Measurements from ENCODE around the gene COL3A1.

Gene COL3A1

GRCh38 chr2:188973641-188974040 lies 532 bp upstream of the COL3A1 start:
- no peak overlapping the region for H3K4me3 ChIP-seq (ENCODE audit: insufficient read depth, low read depth, low read length, poor library complexity, severe bottlenecking)
- H3K27ac ChIP-seq (ENCODE audit: insufficient read depth, low read length, poor library complexity, severe bottlenecking), result no peak overlapping the region
- H3K36me3 ChIP-seq (ENCODE audit: control insufficient read depth, insufficient read depth, low read length), result no peaks in the 10 kb centered on the region

GRCh38 chr2:188975497-188976102 lies 1.4 kb downstream of the COL3A1 start:
- no peaks in the 10 kb centered on the region for H3K9me3 ChIP-seq (ENCODE audit: control insufficient read depth, low read length)
- H3K4me3 ChIP-seq (ENCODE audit: insufficient read depth, low read depth, low read length, poor library complexity, severe bottlenecking), result no peak overlapping the region

More at GRCh38 chr2:188973641-188974040, 532 bp upstream of the COL3A1 start:
- no peaks in the 10 kb centered on the region for H3K4me1 ChIP-seq (ENCODE audit: control insufficient read depth, insufficient read depth, low read length, poor library complexity, severe bottlenecking)
- no peaks in the 10 kb centered on the region for H3K9me3 ChIP-seq (ENCODE audit: control insufficient read depth, low read length)
- no peak for DNase-seq
- no peaks in the 10 kb centered on the region for H3K27me3 ChIP-seq (replicated peaks; ENCODE audit: control insufficient read depth, insufficient read depth, low read length, poor library complexity, severe bottlenecking)

GRCh38 chr2:188976545-188977268 lies 2.5 kb downstream of the COL3A1 start:
- no peak overlapping the region for H3K4me3 ChIP-seq (ENCODE audit: insufficient read depth, low read depth, low read length, poor library complexity, severe bottlenecking)
- DNase-seq, result no peak

More at GRCh38 chr2:188975497-188976102, 1.4 kb downstream of the COL3A1 start:
- Histone ChIP-seq H3K27ac (ENCODE audit: insufficient read depth, low read length, poor library complexity, severe bottlenecking) (no peak overlapping the region), H3K4me1 (ENCODE audit: control insufficient read depth, insufficient read depth, low read length, poor library complexity, severe bottlenecking) (no peaks in the 10 kb centered on the region), H3K27me3 (replicated peaks; ENCODE audit: control insufficient read depth, insufficient read depth, low read length, poor library complexity, severe bottlenecking) (no peaks in the 10 kb centered on the region), H3K36me3 (ENCODE audit: control insufficient read depth, insufficient read depth, low read length) (no peaks in the 10 kb centered on the region)
- no peak for DNase-seq

GRCh38 chr2:188977317-188977716 lies 3.1 kb downstream of the COL3A1 start:
- Histone ChIP-seq H3K27ac (ENCODE audit: insufficient read depth, low read length, poor library complexity, severe bottlenecking) (no peak overlapping the region), H3K4me1 (ENCODE audit: control insufficient read depth, insufficient read depth, low read length, poor library complexity, severe bottlenecking) (no peaks in the 10 kb centered on the region), H3K36me3 (ENCODE audit: control insufficient read depth, insufficient read depth, low read length) (no peaks in the 10 kb centered on the region), H3K4me3 (ENCODE audit: insufficient read depth, low read depth, low read length, poor library complexity, severe bottlenecking) (no peak overlapping the region), H3K27me3 (replicated peaks; ENCODE audit: control insufficient read depth, insufficient read depth, low read length, poor library complexity, severe bottlenecking) (no peaks in the 10 kb centered on the region), H3K9me3 (ENCODE audit: control insufficient read depth, low read length) (no peaks in the 10 kb centered on the region)
- no peak for DNase-seq

More at GRCh38 chr2:188976545-188977268, 2.5 kb downstream of the COL3A1 start:
- Histone ChIP-seq H3K4me1 (ENCODE audit: control insufficient read depth, insufficient read depth, low read length, poor library complexity, severe bottlenecking) (no peaks in the 10 kb centered on the region), H3K9me3 (ENCODE audit: control insufficient read depth, low read length) (no peaks in the 10 kb centered on the region), H3K36me3 (ENCODE audit: control insufficient read depth, insufficient read depth, low read length) (no peaks in the 10 kb centered on the region), H3K27me3 (replicated peaks; ENCODE audit: control insufficient read depth, insufficient read depth, low read length, poor library complexity, severe bottlenecking) (no peaks in the 10 kb centered on the region), H3K27ac (ENCODE audit: insufficient read depth, low read length, poor library complexity, severe bottlenecking) (no peak overlapping the region)

GRCh38 chr2:188978291-188979081 lies 4.3 kb downstream of the COL3A1 start:
- no peak for DNase-seq
- Histone ChIP-seq H3K9me3 (ENCODE audit: control insufficient read depth, low read length) (no peaks in the 10 kb centered on the region), H3K27ac (ENCODE audit: insufficient read depth, low read length, poor library complexity, severe bottlenecking) (no peak overlapping the region), H3K27me3 (replicated peaks; ENCODE audit: control insufficient read depth, insufficient read depth, low read length, poor library complexity, severe bottlenecking) (no peaks in the 10 kb centered on the region), H3K4me1 (ENCODE audit: control insufficient read depth, insufficient read depth, low read length, poor library complexity, severe bottlenecking) (no peaks in the 10 kb centered on the region), H3K36me3 (ENCODE audit: control insufficient read depth, insufficient read depth, low read length) (no peaks in the 10 kb centered on the region), H3K4me3 (ENCODE audit: insufficient read depth, low read depth, low read length, poor library complexity, severe bottlenecking) (no peak overlapping the region)

- Histone ChIP-seq H3K27ac (ENCODE audit: insufficient read depth, low read length, poor library complexity, severe bottlenecking) (no peak overlapping the region), H3K27me3 (replicated peaks; ENCODE audit: control insufficient read depth, insufficient read depth, low read length, poor library complexity, severe bottlenecking) (no peaks in the 10 kb centered on the region), H3K4me1 (ENCODE audit: control insufficient read depth, insufficient read depth, low read length, poor library complexity, severe bottlenecking) (no peaks in the 10 kb centered on the region), H3K36me3 (ENCODE audit: control insufficient read depth, insufficient read depth, low read length) (no peaks in the 10 kb centered on the region), H3K4me3 (ENCODE audit: insufficient read depth, low read depth, low read length, poor library complexity, severe bottlenecking) (no peak overlapping the region), H3K9me3 (ENCODE audit: control insufficient read depth, low read length) (no peaks in the 10 kb centered on the region)
- no peak for DNase-seq
Observed at GRCh38 chr2:188979187-188980114, 5.3 kb downstream of the COL3A1 start.

GRCh38 chr2:188983427-188984064 lies 9.4 kb downstream of the COL3A1 start:
- Histone ChIP-seq H3K9me3 (ENCODE audit: control insufficient read depth, low read length) (no peaks in the 10 kb centered on the region), H3K4me3 (ENCODE audit: insufficient read depth, low read depth, low read length, poor library complexity, severe bottlenecking) (no peak overlapping the region), H3K4me1 (ENCODE audit: control insufficient read depth, insufficient read depth, low read length, poor library complexity, severe bottlenecking) (no peaks in the 10 kb centered on the region), H3K27ac (ENCODE audit: insufficient read depth, low read length, poor library complexity, severe bottlenecking) (no peak overlapping the region), H3K27me3 (replicated peaks; ENCODE audit: control insufficient read depth, insufficient read depth, low read length, poor library complexity, severe bottlenecking) (no peaks in the 10 kb centered on the region), H3K36me3 (ENCODE audit: control insufficient read depth, insufficient read depth, low read length) (no peaks in the 10 kb centered on the region)
- no peak for DNase-seq

- DNase-seq, result no peak
- Histone ChIP-seq H3K4me3 (ENCODE audit: insufficient read depth, low read depth, low read length, poor library complexity, severe bottlenecking) (no peak overlapping the region), H3K9me3 (ENCODE audit: control insufficient read depth, low read length) (no peaks in the 10 kb centered on the region), H3K4me1 (ENCODE audit: control insufficient read depth, insufficient read depth, low read length, poor library complexity, severe bottlenecking) (no peaks in the 10 kb centered on the region), H3K27ac (ENCODE audit: insufficient read depth, low read length, poor library complexity, severe bottlenecking) (no peak overlapping the region), H3K27me3 (replicated peaks; ENCODE audit: control insufficient read depth, insufficient read depth, low read length, poor library complexity, severe bottlenecking) (no peaks in the 10 kb centered on the region), H3K36me3 (ENCODE audit: control insufficient read depth, insufficient read depth, low read length) (no peaks in the 10 kb centered on the region)
Observed at GRCh38 chr2:188984065-188984491, 9.9 kb downstream of the COL3A1 start.

GRCh38 chr2:188984680-188985079 lies 10.5 kb downstream of the COL3A1 start:
- H3K27ac ChIP-seq (ENCODE audit: insufficient read depth, low read length, poor library complexity, severe bottlenecking), result no peak overlapping the region
- H3K36me3 ChIP-seq (ENCODE audit: control insufficient read depth, insufficient read depth, low read length), result no peaks in the 10 kb centered on the region
- H3K4me1 ChIP-seq (ENCODE audit: control insufficient read depth, insufficient read depth, low read length, poor library complexity, severe bottlenecking), result no peaks in the 10 kb centered on the region
- no peak for DNase-seq
- no peak overlapping the region for H3K4me3 ChIP-seq (ENCODE audit: insufficient read depth, low read depth, low read length, poor library complexity, severe bottlenecking)
- H3K9me3 ChIP-seq (ENCODE audit: control insufficient read depth, low read length), result no peaks in the 10 kb centered on the region
- H3K27me3 ChIP-seq (replicated peaks; ENCODE audit: control insufficient read depth, insufficient read depth, low read length, poor library complexity, severe bottlenecking), result no peaks in the 10 kb centered on the region

Data from effector memory CD4-positive, alpha-beta T cell (primary cell).